ENCODE data around the gene CACNA1S. TPM values are rescaled to one million over a fixed set of nuclear protein-coding genes. Genes with fewer than 3 reads are reported as not detected.

CACNA1S gene
- total and polyA plus RNA-seq, 2 of the 13 experiments (the other 11 are each of a cell fraction or from before 2014, with no cell fraction given) = not detected

GRCh38 chr1:201154389-201155165 lies 42.4 kb upstream of the CACNA1S start, which contains the start of gene TMEM9 (continued):
- TF ChIP-seq ZBTB40 (IDR thresholded peaks at IDR 0.05) (no peak), ZBTB40 (CRISPR knock-in tag; IDR thresholded peaks at IDR 0.05) (no peak), PRMT3 (CRISPR knock-in tag; IDR thresholded peaks at IDR 0.05; ENCODE audit: borderline replicate concordance, low read depth) (no peak), ZBTB7B (CRISPR knock-in tag; IDR thresholded peaks at IDR 0.05) (no peak), CTCF (CRISPR knock-in tag; IDR thresholded peaks at IDR 0.05) (no peak), ARID5B (CRISPR knock-in tag; IDR thresholded peaks at IDR 0.05) (no peak), PRDM4 (CRISPR knock-in tag; IDR thresholded peaks at IDR 0.05; ENCODE audit: borderline replicate concordance) (no peak), KLF11 (CRISPR knock-in tag; IDR thresholded peaks at IDR 0.05) (no peak), SRY (CRISPR knock-in tag; IDR thresholded peaks at IDR 0.05) (no peak), RXRA (CRISPR knock-in tag; IDR thresholded peaks at IDR 0.05) (no peak), TOPORS (CRISPR knock-in tag; IDR thresholded peaks at IDR 0.05) (no peak)
